ENCODE results near the gene GTF3C4.

GRCh38 chr9:132708239-132708638 is 38.0 kb downstream of the GTF3C4 start:
- TF ChIP-seq CTCF (IDR thresholded peaks at IDR 0.05) (no peak), POLR2A (IDR thresholded peaks at IDR 0.05) (no peak)

Measured in right lobe of liver (tissue), 4 donors.